MM.1S (cell line): ENCODE data around the gene TXNRD1.

ENCODE experiments used
- DNase-seq: peaks from one replicate; pipeline ENCODE4 v3.0.0-alpha.2; 2015
- H2AFZ ChIP-seq: fragments of 300-600 bp; sonication (generic); 2 replicates; pipeline ENCODE4 v1.6.0; 2016; ENCODE audit warnings: antibody characterized with exemption, low read length
- H3F3A ChIP-seq: fragments of 300-600 bp; sonication (generic); 2 replicates; pipeline ENCODE4 v1.6.1; 2016; ENCODE audit warnings: mild to moderate bottlenecking, antibody characterized with exemption, low read length, moderate library complexity, mixed read lengths; ENCODE audit not compliant: insufficient read depth
- H3K27ac ChIP-seq: fragments of 300-600 bp; sonication (generic); 2 replicates; pipeline ENCODE4 v1.5.1; 2016; ENCODE audit warnings: mild to moderate bottlenecking, low read length
- H3K27me3 ChIP-seq: fragments of 300-600 bp; sonication (generic); replicated peaks from 2 replicates; pipeline ENCODE4 v1.6.0; 2016; ENCODE audit warnings: low read length; ENCODE audit not compliant: insufficient read depth
- H3K36me3 ChIP-seq: fragments of 300-600 bp; sonication (generic); replicated peaks from 2 replicates; pipeline ENCODE4 v1.6.1; 2016; ENCODE audit warnings: mild to moderate bottlenecking, low read length, mixed read lengths; ENCODE audit not compliant: insufficient read depth
- H3K4me1 ChIP-seq: fragments of 300-600 bp; sonication (generic); 2 replicates; pipeline ENCODE4 v1.6.1; 2016; ENCODE audit warnings: low read length, mixed read lengths
- H3K4me2 ChIP-seq: fragments of 300-600 bp; sonication (generic); 2 replicates; pipeline ENCODE4 v1.6.0; 2016; ENCODE audit warnings: low read depth, low read length
- H3K4me3 ChIP-seq: fragments of 300-600 bp; sonication (generic); 2 replicates; pipeline ENCODE4 v1.5.1; 2016; ENCODE audit warnings: low read length, mixed read lengths
- H3K79me2 ChIP-seq: fragments of 300-600 bp; sonication (generic); 2 replicates; pipeline ENCODE4 v1.6.1; 2016; ENCODE audit warnings: mixed run types, low read length, mixed read lengths
- H3K9ac ChIP-seq: fragments of 300-600 bp; sonication (generic); 2 replicates; pipeline ENCODE4 v1.6.1; 2016; ENCODE audit warnings: low read length, mixed read lengths
- H3K9me2 ChIP-seq: fragments of 300-600 bp; sonication (generic); replicated peaks from 2 replicates; pipeline ENCODE4 v1.6.1; 2016; ENCODE audit warnings: mild to moderate bottlenecking, low read length, mixed read lengths; ENCODE audit not compliant: insufficient read depth
- H3K9me3 ChIP-seq: fragments of 300-600 bp; sonication (generic); replicated peaks from 2 replicates; pipeline ENCODE4 v1.6.1; 2016; ENCODE audit warnings: mild to moderate bottlenecking, low read length, mixed read lengths; ENCODE audit not compliant: insufficient read depth
- H4K20me1 ChIP-seq: fragments of 300-600 bp; sonication (generic); 2 replicates; pipeline ENCODE4 v1.6.1; 2016; ENCODE audit warnings: mild to moderate bottlenecking, low read length, moderate library complexity, mixed read lengths; ENCODE audit not compliant: insufficient read depth
- EZH2 ChIP-seq: fragments of 300-600 bp; sonication (generic); optimal IDR thresholded peaks from 2 replicates; pipeline ENCODE3; 2017; ENCODE audit warnings: low read depth, mild to moderate bottlenecking, antibody characterized with exemption, low read length, mixed read lengths
- EZH2phosphoT487 ChIP-seq: fragments of 300-600 bp; sonication (generic); IDR thresholded peaks from 2 replicates; pipeline ENCODE4 v1.6.1; 2018; ENCODE audit warnings: antibody characterized with exemption, low read length
- TF ChIP-seq, protein P1 (sequence below): fragments of 300-600 bp; sonication (generic); IDR thresholded peaks from 2 replicates; pipeline ENCODE4 v1.5.1; 2016; ENCODE audit warnings: antibody characterized with exemption, low read length, mixed read lengths

The TXNRD1 gene

DNA sequence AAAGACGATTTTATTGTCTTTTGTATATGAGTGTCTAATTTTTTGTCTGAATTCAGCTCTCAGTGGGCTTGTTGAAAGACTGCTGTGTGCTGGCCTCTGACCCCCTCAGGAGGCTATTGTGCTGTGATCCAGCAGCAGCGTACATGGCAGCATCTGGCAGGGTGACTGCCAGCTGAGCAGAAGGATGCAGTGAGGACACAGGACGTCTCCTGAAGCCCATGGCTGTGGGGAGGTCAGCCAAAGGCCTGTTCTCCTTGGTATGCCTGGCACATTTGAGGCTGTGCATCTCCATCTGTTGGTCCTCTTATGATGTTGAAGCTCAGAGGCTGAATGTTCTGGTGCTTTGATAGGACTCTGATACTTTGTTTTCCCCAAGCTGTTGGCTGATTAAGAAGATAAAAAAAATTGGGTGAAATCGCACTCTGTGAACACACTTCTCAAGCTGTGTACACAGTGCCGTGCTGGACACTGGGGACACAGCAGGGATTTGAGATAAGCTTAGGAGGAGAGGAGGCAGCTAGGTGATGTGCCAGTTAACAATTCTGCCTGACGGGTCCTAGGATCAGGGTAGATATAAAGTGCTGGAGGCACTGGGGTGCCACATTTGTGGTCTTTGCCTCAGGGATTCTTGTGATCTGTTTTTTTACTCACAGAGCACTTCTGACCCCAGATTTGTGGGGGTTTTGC, 125.5 kb downstream of the TXNRD1 start:
- Histone ChIP-seq H3K9me2 (no peaks in the 10 kb centered on the region), H3K27me3 (no peaks in the 10 kb centered on the region), H3K9ac (no peak overlapping the region), H2AFZ (no peak overlapping the region), H3K4me2 (no peak overlapping the region), H3K27ac (no peak overlapping the region), H3K36me3 (peaks cover 24% of the 10 kb centered on the region; the same call in 1 of the 2 replicates), H4K20me1 (0 out of 2 replicates have a peak, but pooled peaks cover 3% of the 10 kb centered on the region), H3K4me3 (no peak overlapping the region), H3K79me2 (peaks cover 28% of the 10 kb centered on the region), H3K9me3 (no peaks in the 10 kb centered on the region), H3F3A (no peaks in the 10 kb centered on the region), H3K4me1 (no peaks in the 10 kb centered on the region)
- TF ChIP-seq, protein P1, sequence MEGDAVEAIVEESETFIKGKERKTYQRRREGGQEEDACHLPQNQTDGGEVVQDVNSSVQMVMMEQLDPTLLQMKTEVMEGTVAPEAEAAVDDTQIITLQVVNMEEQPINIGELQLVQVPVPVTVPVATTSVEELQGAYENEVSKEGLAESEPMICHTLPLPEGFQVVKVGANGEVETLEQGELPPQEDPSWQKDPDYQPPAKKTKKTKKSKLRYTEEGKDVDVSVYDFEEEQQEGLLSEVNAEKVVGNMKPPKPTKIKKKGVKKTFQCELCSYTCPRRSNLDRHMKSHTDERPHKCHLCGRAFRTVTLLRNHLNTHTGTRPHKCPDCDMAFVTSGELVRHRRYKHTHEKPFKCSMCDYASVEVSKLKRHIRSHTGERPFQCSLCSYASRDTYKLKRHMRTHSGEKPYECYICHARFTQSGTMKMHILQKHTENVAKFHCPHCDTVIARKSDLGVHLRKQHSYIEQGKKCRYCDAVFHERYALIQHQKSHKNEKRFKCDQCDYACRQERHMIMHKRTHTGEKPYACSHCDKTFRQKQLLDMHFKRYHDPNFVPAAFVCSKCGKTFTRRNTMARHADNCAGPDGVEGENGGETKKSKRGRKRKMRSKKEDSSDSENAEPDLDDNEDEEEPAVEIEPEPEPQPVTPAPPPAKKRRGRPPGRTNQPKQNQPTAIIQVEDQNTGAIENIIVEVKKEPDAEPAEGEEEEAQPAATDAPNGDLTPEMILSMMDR, result no peak
- TF ChIP-seq EZH2 (no peak), EZH2phosphoT487 (no peak)
- DNase-seq, result no peak

DNA sequence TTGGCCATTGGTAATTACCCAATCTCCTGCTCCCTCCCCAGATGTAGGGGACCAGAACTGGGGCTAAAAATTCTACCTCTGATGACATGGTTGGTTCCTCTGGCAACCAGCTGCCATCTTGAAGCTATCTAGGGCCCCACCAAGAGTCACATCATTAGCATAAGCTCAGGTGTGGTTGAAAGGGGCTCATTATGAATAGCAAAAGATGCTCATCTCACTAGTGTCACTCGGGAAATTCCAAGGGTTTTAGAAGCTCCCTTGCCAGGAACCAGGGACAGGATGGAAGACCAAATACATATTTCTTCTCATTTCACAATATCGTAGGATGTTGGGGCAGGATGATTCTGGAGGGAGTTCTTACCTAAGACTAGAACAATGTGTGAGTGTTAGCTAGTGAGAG, 126.6 kb downstream of the TXNRD1 start:
- no peaks in the 10 kb centered on the region for H3F3A ChIP-seq
- no peak overlapping the region for H3K4me3 ChIP-seq
- H3K9me2 ChIP-seq, result no peaks in the 10 kb centered on the region
- no peak overlapping the region for H3K4me2 ChIP-seq
- H2AFZ ChIP-seq, result no peak overlapping the region
- TF ChIP-seq EZH2phosphoT487 (no peak), EZH2 (no peak)
- TF ChIP-seq, protein P1, result no peak
- no peaks in the 10 kb centered on the region for H3K27me3 ChIP-seq
- peaks cover 24% of the 10 kb centered on the region; the same call in 1 of the 2 replicates for H3K36me3 ChIP-seq
- H3K9me3 ChIP-seq, result no peaks in the 10 kb centered on the region
- H3K9ac ChIP-seq, result no peak overlapping the region
- H3K27ac ChIP-seq, result no peak overlapping the region
- H3K4me1 ChIP-seq, result no peaks in the 10 kb centered on the region
- 0 out of 2 replicates have a peak, but pooled peaks cover under 1% of the 10 kb centered on the region for H4K20me1 ChIP-seq
- H3K79me2 ChIP-seq, result peaks cover 28% of the 10 kb centered on the region
- no peak for DNase-seq

DNA sequence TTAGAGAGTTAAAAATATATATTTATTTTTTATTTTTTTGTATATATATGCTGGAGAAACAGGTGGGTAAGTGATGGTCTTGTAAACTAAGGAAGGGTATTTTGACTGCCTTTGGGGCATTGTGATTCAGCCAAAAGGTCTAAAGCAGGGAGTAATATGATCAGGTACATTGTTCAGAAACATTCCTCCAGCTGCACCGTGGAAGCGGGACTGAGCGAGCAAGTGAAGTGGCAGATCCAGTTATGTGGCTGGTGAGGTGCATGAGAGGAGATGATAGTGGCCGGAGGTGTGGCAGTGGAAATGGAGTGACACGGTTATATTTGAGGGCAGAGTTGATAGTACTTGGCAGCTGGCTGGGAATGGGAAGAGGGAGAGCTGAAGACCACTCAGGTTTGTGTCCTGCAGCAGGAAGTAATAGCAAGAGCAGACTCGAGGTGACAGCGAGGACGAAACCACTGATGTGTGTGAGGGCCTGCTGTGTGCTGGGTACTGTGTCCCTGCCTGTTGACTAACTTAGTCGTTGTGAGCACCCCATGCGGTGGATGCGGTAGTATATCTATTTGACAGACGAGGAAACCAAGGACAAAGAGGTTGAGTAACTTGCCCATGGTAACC, 127.2 kb downstream of the TXNRD1 start:
- Histone ChIP-seq H3F3A (no peaks in the 10 kb centered on the region), H2AFZ (no peak overlapping the region), H3K9me2 (no peaks in the 10 kb centered on the region), H3K36me3 (peaks cover 24% of the 10 kb centered on the region; the same call in 1 of the 2 replicates), H3K27me3 (no peaks in the 10 kb centered on the region), H3K4me1 (no peaks in the 10 kb centered on the region), H3K27ac (no peak overlapping the region), H4K20me1 (no peaks in the 10 kb centered on the region), H3K4me2 (no peak overlapping the region), H3K79me2 (peaks cover 28% of the 10 kb centered on the region), H3K4me3 (no peak overlapping the region), H3K9ac (no peak overlapping the region), H3K9me3 (no peaks in the 10 kb centered on the region)
- TF ChIP-seq EZH2 (no peak), EZH2phosphoT487 (no peak)
- TF ChIP-seq, protein P1, result no peak
- DNase-seq, result no peak
